H1 (cell line): ENCODE measurements around the gene NFIA. TPM values are rescaled to one million over a fixed set of nuclear protein-coding genes. Genes with fewer than 3 reads are reported as not detected.
A peak's percentile ranks its signal among the peaks of the same experiment; 100 is the strongest.

ENCODE experiments used
- CTCF ChIA-PET: fragments of 300-600 bp; sonication (Branson Sonifier 250); formaldehyde crosslinking; loops from one replicate; lab custom pipeline; 2021; ENCODE audit not compliant: partially characterized antibody; lab: Charles Lee
- POLR2A ChIA-PET: fragments of 300-600 bp; sonication (Branson Sonifier 250); formaldehyde crosslinking; loops from one replicate; lab custom pipeline; 2021; ENCODE audit warnings: inconsistent platforms; ENCODE audit not compliant: partially characterized antibody; lab: Charles Lee
- DNase-seq, 2 experiments: peaks; one replicate each; pipeline versions ENCODE4 v3.0.0 to v3.0.0-alpha.2; 2010 to 2022; ENCODE audit warnings: low spot score in 2 of 2, low read depth in 1 of 2, mixed read lengths in 1 of 2
- FAIRE-seq: peaks from 2 replicates; lab custom pipeline; 2011; peaks lifted over from hg19 to GRCh38; lab: Jason Lieb, UNC
- H2AFZ ChIP-seq: 2 replicates; pipeline ENCODE4 v1.8.1; 2012; ENCODE audit warnings: low read length, inconsistent platforms
- H2AK5ac ChIP-seq: 2 replicates; pipeline ENCODE4 v1.6.1; 2013; ENCODE audit warnings: low read depth, low read length
- H2BK120ac ChIP-seq: replicated peaks from 2 replicates; pipeline ENCODE3; 2013; ENCODE audit warnings: low read depth, low read length, inconsistent platforms
- H2BK12ac ChIP-seq: 2 replicates; pipeline ENCODE4 v1.6.1; 2013; ENCODE audit warnings: low read depth, low read length
- H2BK15ac ChIP-seq: 2 replicates; pipeline ENCODE4 v1.6.1; 2013; ENCODE audit warnings: low read length
- H2BK20ac ChIP-seq: 2 replicates; pipeline ENCODE4 v1.6.1; 2013; ENCODE audit warnings: low read length
- H2BK5ac ChIP-seq: 2 replicates; pipeline ENCODE4 v1.6.1; 2013; ENCODE audit warnings: low read depth, low read length
- H3K14ac ChIP-seq: 2 replicates; pipeline ENCODE4 v1.6.1; 2013; ENCODE audit warnings: inconsistent platforms; ENCODE audit not compliant: insufficient read length
- H3K18ac ChIP-seq: 2 replicates; pipeline ENCODE4 v1.6.1; 2013; ENCODE audit warnings: low read length; ENCODE audit errors: extremely low read depth
- H3K23ac ChIP-seq: 2 replicates; pipeline ENCODE4 v1.6.1; 2013; ENCODE audit warnings: inconsistent platforms; ENCODE audit not compliant: insufficient read length
- H3K23me2 ChIP-seq: 2 replicates; pipeline ENCODE4 v1.6.1; 2013; ENCODE audit warnings: low read depth, low read length
- H3K27ac ChIP-seq: 2 replicates; pipeline ENCODE4 v1.6.1; 2011; ENCODE audit warnings: low read depth, low read length, inconsistent platforms
- H3K27me3 ChIP-seq, 4 experiments: replicated peaks in 1 of 4; 1 replicate in 1 of 4; 2 replicates in 3 of 4; pipeline versions ENCODE4 v1.6.1 to v1.8.1; 2011 to 2013; ENCODE audit warnings: low read length in 3 of 4, mild to moderate bottlenecking in 3 of 4, inconsistent platforms in 2 of 4, mixed read lengths in 2 of 4, moderate library complexity in 1 of 4; ENCODE audit not compliant: control insufficient read depth in 3 of 4, insufficient read depth in 3 of 4; ENCODE audit errors: extremely low read depth in 1 of 4
- H3K36me3 ChIP-seq, 4 experiments: 2 replicates each; pipeline versions ENCODE4 v1.6.1 to v1.8.1; 2011 to 2013; ENCODE audit warnings: mild to moderate bottlenecking in 4 of 4, low read length in 3 of 4, moderate library complexity in 2 of 4, control low read depth in 1 of 4, inconsistent platforms in 1 of 4; ENCODE audit not compliant: insufficient read depth in 4 of 4, control insufficient read depth in 2 of 4
- H3K4ac ChIP-seq: replicated peaks from 2 replicates; pipeline ENCODE3; 2013; ENCODE audit warnings: low read length, low read depth, mixed read lengths, inconsistent platforms; ENCODE audit not compliant: insufficient read length
- H3K4me1 ChIP-seq, 4 experiments: replicated peaks in 1 of 4; 1 replicate in 1 of 4; 2 replicates in 3 of 4; pipeline versions ENCODE4 v1.6.1 to v1.8.1; 2011 to 2013; ENCODE audit warnings: low read length in 3 of 4, inconsistent platforms in 2 of 4, mixed read lengths in 1 of 4; ENCODE audit not compliant: insufficient read depth in 4 of 4, control insufficient read depth in 3 of 4
- H3K4me2 ChIP-seq, 2 experiments: 2 replicates each; pipeline versions ENCODE4 v1.6.1 to v1.8.1; 2011 to 2013; ENCODE audit warnings: low read depth in 2 of 2, low read length in 2 of 2, control low read depth in 1 of 2, inconsistent platforms in 1 of 2, mild to moderate bottlenecking in 1 of 2; ENCODE audit not compliant: insufficient read depth in 1 of 2
- H3K4me3 ChIP-seq, 4 experiments: fragments of 200-600, 300-600 bp in 1 of 4; sonication (generic), shearing (Covaris generic), sonication (Bioruptor Twin) in 1 of 4; 2 replicates each; pipeline versions ENCODE4 v1.5.1 to v1.8.1; 2011 to 2016; ENCODE audit warnings: low read length in 4 of 4, low read depth in 3 of 4, control low read depth in 2 of 4, inconsistent platforms in 2 of 4, mild to moderate bottlenecking in 2 of 4, mixed read lengths in 1 of 4, moderate library complexity in 1 of 4; ENCODE audit not compliant: insufficient read depth in 2 of 4; ENCODE audit errors: extremely low read depth in 1 of 4
- H3K56ac ChIP-seq: replicated peaks from 2 replicates; pipeline ENCODE3; 2013; ENCODE audit warnings: low read depth, mild to moderate bottlenecking, mixed read lengths, low read length, inconsistent platforms; ENCODE audit not compliant: insufficient read length
- H3K79me1 ChIP-seq: 2 replicates; pipeline ENCODE4 v1.6.1; 2013; ENCODE audit warnings: low read depth, low read length, control low read depth
- H3K79me2 ChIP-seq, 2 experiments: 2 replicates each; pipeline versions ENCODE4 v1.6.1 to v1.8.1; 2012 to 2013; ENCODE audit warnings: low read length in 2 of 2, mild to moderate bottlenecking in 2 of 2, inconsistent platforms in 1 of 2; ENCODE audit not compliant: insufficient read depth in 2 of 2, control insufficient read depth in 1 of 2
- H3K9ac ChIP-seq, 4 experiments: replicated peaks in 1 of 4; 1 replicate in 1 of 4; 2 replicates in 3 of 4; pipeline versions ENCODE4 v1.6.1 to v1.8.1; 2011 to 2013; ENCODE audit warnings: low read depth in 3 of 4, low read length in 3 of 4, control low read depth in 2 of 4, mild to moderate bottlenecking in 2 of 4, moderate library complexity in 2 of 4, inconsistent platforms in 1 of 4; ENCODE audit errors: extremely low read depth in 1 of 4
- H3K9me3 ChIP-seq, 2 experiments: 2 replicates each; pipeline versions ENCODE4 v1.6.1 to v1.8.1; 2012 to 2013; ENCODE audit warnings: mild to moderate bottlenecking in 2 of 2, moderate library complexity in 2 of 2, control low read depth in 1 of 2, inconsistent platforms in 1 of 2, low read depth in 1 of 2, low read length in 1 of 2, mixed read lengths in 1 of 2; ENCODE audit not compliant: insufficient read depth in 2 of 2
- H4K20me1 ChIP-seq, 2 experiments: replicated peaks in 1 of 2; 2 replicates each; pipeline versions ENCODE3 to v1.8.1; 2011 to 2013; ENCODE audit warnings: inconsistent platforms in 2 of 2, low read length in 2 of 2, mild to moderate bottlenecking in 1 of 2; ENCODE audit not compliant: insufficient read depth in 2 of 2, control insufficient read depth in 1 of 2
- H4K5ac ChIP-seq: 2 replicates; pipeline ENCODE4 v1.6.1; 2013; ENCODE audit warnings: low read length, low read depth, mixed read lengths, inconsistent platforms; ENCODE audit not compliant: insufficient read length
- H4K8ac ChIP-seq: 2 replicates; pipeline ENCODE4 v1.8.0; 2013; ENCODE audit warnings: mild to moderate bottlenecking, moderate library complexity, low read length, inconsistent platforms; ENCODE audit not compliant: insufficient read depth; ENCODE audit errors: extremely low read depth
- H4K91ac ChIP-seq: replicated peaks from 2 replicates; pipeline ENCODE3; 2013; ENCODE audit warnings: low read length, mixed read lengths, inconsistent platforms; ENCODE audit not compliant: insufficient read length
- ASH2L ChIP-seq: fragments of 200-600, 300-600 bp; sonication (generic); IDR thresholded peaks from one replicate; pipeline ENCODE4 v1.7.1; 2017; ENCODE audit warnings: low read length
- CHD1 ChIP-seq: IDR thresholded peaks from 2 replicates; pipeline ENCODE4 v1.6.1; 2012; ENCODE audit warnings: low read depth, low read length, improper control_type of control experiment
- CHD2 ChIP-seq: IDR thresholded peaks from 2 replicates; pipeline ENCODE4 v1.6.1; 2012; ENCODE audit warnings: low read length, improper control_type of control experiment
- CREB1 ChIP-seq: IDR thresholded peaks from 2 replicates; pipeline ENCODE4 v1.6.1; 2012; ENCODE audit warnings: inconsistent platforms
- EP300 ChIP-seq, 2 experiments: IDR thresholded peaks; 1 replicate in 1 of 2; 2 replicates in 1 of 2; pipeline ENCODE4 v1.6.1; 2011 to 2012; ENCODE audit warnings: low read depth in 2 of 2, low read length in 2 of 2, mild to moderate bottlenecking in 2 of 2, borderline replicate concordance in 1 of 2, inconsistent platforms in 1 of 2, moderate library complexity in 1 of 2
- RBBP5 ChIP-seq: IDR thresholded peaks from 2 replicates; pipeline ENCODE4 v1.7.1; 2012; ENCODE audit warnings: low read depth, mild to moderate bottlenecking, inconsistent platforms, low read length, moderate library complexity, borderline replicate concordance
- TCF12 ChIP-seq: IDR thresholded peaks from 2 replicates; pipeline ENCODE4 v1.6.1; 2011; ENCODE audit warnings: low read depth, mild to moderate bottlenecking, low read length
- TEAD4 ChIP-seq: IDR thresholded peaks from 2 replicates; pipeline ENCODE4 v1.6.1; 2012; ENCODE audit warnings: low read depth, low read length, inconsistent platforms, mixed read lengths
- YY1 ChIP-seq: IDR thresholded peaks from 2 replicates; pipeline ENCODE4 v1.6.1; 2011; ENCODE audit warnings: low read depth, mild to moderate bottlenecking, low read length
- WGBS, 2 experiments: shearing (Covaris generic) in 1 of 2; methylation state at CpG; one replicate each; pipeline versions ENCODE4 v1.1.6 to v1.1.7; 2013 to 2015; ENCODE audit warnings: low lambda C conversion rate in 2 of 2, mixed read lengths in 2 of 2, inconsistent platforms in 1 of 2, low coverage in 1 of 2, missing lambda C conversion rate in 1 of 2; ENCODE audit not compliant: insufficient replicate concordance in 2 of 2, insufficient coverage in 1 of 2, insufficient read length in 1 of 2; ENCODE audit errors: extremely low coverage in 1 of 2, missing lambda C conversion rate in 1 of 2; 5-methylcytosine and 5-hydroxymethylcytosine counted together
- polyA plus RNA-seq, 7 experiments: library from polyadenylated mRNA; depleted of rRNA in 3 of 7; stranded (reverse) in 5 of 7; unstranded in 2 of 7; fragments of >200 nt in 5 of 7; fragments of 200-250 nt in 2 of 7; gene quantifications; 1 replicate in 5 of 7; 2 replicates in 1 of 7; 4 replicates in 1 of 7; pipeline versions ENCODE4 v1.2.1 to v1.2.3, GENCODE V29; 2011 to 2013; ENCODE audit warnings: missing spikeins in 2 of 7, mixed read lengths in 2 of 7
- total RNA-seq: library from RNA; stranded (reverse); fragmentation: NEBNext Ultra II Directional; extraction: Animal tissue kit (Norgen Biotek cat#: 25700); gene quantifications from 2 replicates; pipeline ENCODE4 v1.2.1, GENCODE V29; 2021

Gene NFIA
- total and polyA plus RNA-seq, 2 of the 8 experiments (the other 6 are each of a cell fraction or from before 2014, with no cell fraction given): 1.8 to 2.3 TPM

DNA sequence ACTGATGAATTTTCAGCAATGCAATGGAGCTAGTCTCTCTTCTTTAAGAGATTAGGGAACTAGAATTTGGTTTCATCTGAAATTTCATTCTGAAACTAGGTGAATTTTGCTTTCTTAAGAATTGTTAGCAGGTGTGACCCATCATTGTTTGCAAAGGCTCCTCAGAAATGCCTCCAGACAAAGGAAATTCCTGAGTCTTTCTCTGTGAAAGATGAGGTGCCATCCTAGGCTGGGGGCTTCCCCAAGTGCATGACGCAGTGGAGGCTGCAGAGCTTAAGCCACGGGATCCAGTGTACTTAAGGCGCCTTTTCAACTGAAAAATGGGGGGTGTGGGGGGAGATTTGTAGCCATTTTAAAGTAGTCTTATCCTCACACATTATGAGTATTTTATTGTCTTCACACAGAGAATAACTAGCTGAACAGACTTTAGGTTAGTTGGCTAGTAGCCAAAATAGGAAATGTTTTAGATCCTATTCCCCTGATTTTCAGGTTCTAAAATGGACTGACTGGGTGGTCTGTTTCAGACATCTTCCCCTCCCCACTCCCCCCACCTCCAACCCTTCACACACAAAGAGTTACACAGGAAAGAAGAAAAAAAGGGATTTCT, 202.0 kb downstream of the NFIA start:
- FAIRE-seq (peak; percentile 66), DNase-seq (peak in 1 of 2 experiments; percentile 51)
- Histone ChIP-seq H3K9ac (no peak overlapping the region), H3K27ac (peak overlapping the region; percentile 29), H3K14ac (no peak overlapping the region), H3K23me2 (no peaks in the 10 kb centered on the region), H2BK12ac (no peak overlapping the region), H4K5ac (no peak overlapping the region), H3K79me1 (no peaks in the 10 kb centered on the region), H3K4me1 (peaks cover 0 to 10% (median 5%) of the 10 kb centered on the region in 4 experiments; a peak in 5 of 7 replicates), H4K91ac (no peak overlapping the region), H4K8ac (no peak overlapping the region), H2BK20ac (no peak overlapping the region), H3K36me3 (no peaks in the 10 kb centered on the region), H3K9me3 (no peaks in the 10 kb centered on the region), H2BK15ac (no peak overlapping the region), H2AFZ (no peak overlapping the region), H3K18ac (no peak overlapping the region), H3K4me3 (peak overlapping the region in 1 of 4 experiments; percentile 28; a peak in 1 of 8 replicates), H3K4me2 (peak overlapping the region in 1 of 2 experiments; percentile 20; a peak in 1 of 4 replicates), H3K23ac (no peak overlapping the region), H2BK120ac (no peak overlapping the region), H3K27me3 (no peaks in the 10 kb centered on the region), H3K79me2 (no peaks in the 10 kb centered on the region), H4K20me1 (no peaks in the 10 kb centered on the region), H3K56ac (no peak overlapping the region), H2AK5ac (no peak overlapping the region), H2BK5ac (no peak overlapping the region), H3K4ac (no peak overlapping the region)
- TF ChIP-seq CHD2 (peak; percentile 19; the same call in 1 of the 2 replicates), TCF12 (peak; percentile 79), CHD1 (no peak), RBBP5 (no peak), YY1 (peak; percentile 49; the same call in 1 of the 2 replicates), CREB1 (peak; percentile 68; the same call in 1 of the 2 replicates), EP300 (IDR thresholded peaks at IDR 0.05; ENCODE audit: borderline replicate concordance in 1 of 2, low read depth in 2 of 2, low read length in 2 of 2) (peak in 1 of 2 experiments; percentile 91; a peak in 1 of 3 replicates), ASH2L (peak; percentile 65), TEAD4 (peak; percentile 77)
- CTCF ChIA-PET: interaction anchor here (0.8 to 1.6 kb wide), 5 partner anchors 15 to 304 kb away, joined by 3 to 4 read pairs (median 3); no protein-coding TSS in a partner anchor
- WGBS, 2 experiments: 27% methylated on average over 3 of the region's 3 CpGs; no CpG with 5 or more reads in 1 of the 2 experiments
- POLR2A ChIA-PET: interaction anchor here (1.5 kb wide), 1 partner anchor 12 kb away, joined by 6 read pairs; no protein-coding TSS in a partner anchor
